HepG2 (cell line): ENCODE measurements around the gene EBPL. TPM values are rescaled to one million over a fixed set of nuclear protein-coding genes. Genes with fewer than 3 reads are reported as not detected.

Experiments
- ATAC-seq: fragments of 200-7000 bp; cut with Tn5 transposase; 3 replicates; pipeline ENCODE4 v1.9.1; 2020; ENCODE audit warnings: mild to moderate bottlenecking, moderate library complexity
- BruUV-seq: library from RNA; stranded (reverse); fragments of 400-500 nt; replicated peaks from 2 replicates; lab custom pipeline; 2021; lab: Mats Ljungman, UMichigan
- CTCF ChIA-PET: fragments of 300-600 bp; formaldehyde crosslinking; extraction: SDS; loops from one replicate; lab custom pipeline; 2021; ENCODE audit warnings: low total read pairs, inconsistent platforms, low intra/inter-chr PET ratio; lab: Yijun Ruan, JAX
- POLR2A ChIA-PET: fragments of 350-600 bp; sonication (Branson Sonifier 250); formaldehyde crosslinking; loops from one replicate; lab custom pipeline; 2020; ENCODE audit warnings: antibody characterized with exemption, inconsistent platforms; lab: Yijun Ruan, JAX
- DNase-seq: peaks from one replicate; pipeline ENCODE4 v3.0.0-alpha.2; 2015; ENCODE audit warnings: low spot score
- FAIRE-seq: peaks from 3 replicates; lab custom pipeline; 2011; peaks lifted over from hg19 to GRCh38; lab: Jason Lieb, UNC
- H2AFZ ChIP-seq: one replicate; pipeline ENCODE4 v1.6.1; 2011; ENCODE audit warnings: low read length, inconsistent platforms
- H3K27ac ChIP-seq: fragments of 300-600 bp; 3 replicates; pipeline ENCODE4 v1.8.0; 2011; ENCODE audit warnings: mixed run types, mild to moderate bottlenecking, mixed read lengths, low read length, inconsistent platforms; ENCODE audit not compliant: insufficient read depth; ENCODE audit errors: extremely low read length
- H3K27me3 ChIP-seq, 2 experiments: fragments of 200-600 bp in 1 of 2; 2 replicates in 1 of 2; 3 replicates in 1 of 2; pipeline versions ENCODE4 v1.6.0 to v1.8.0; 2011; ENCODE audit warnings: low read length in 2 of 2, mild to moderate bottlenecking in 2 of 2, moderate library complexity in 2 of 2, inconsistent platforms in 1 of 2; ENCODE audit not compliant: insufficient read depth in 2 of 2, control insufficient read depth in 1 of 2
- H3K36me3 ChIP-seq, 2 experiments: fragments of 200-600 bp in 1 of 2; replicated peaks in 1 of 2; 2 replicates in 1 of 2; 3 replicates in 1 of 2; pipeline versions ENCODE4 v1.5.1 to v1.8.0; 2011; ENCODE audit warnings: low read length in 2 of 2, inconsistent platforms in 1 of 2; ENCODE audit not compliant: insufficient read depth in 2 of 2, control insufficient read depth in 1 of 2
- H3K4me1 ChIP-seq: 2 replicates; pipeline ENCODE4 v1.5.1; 2012; ENCODE audit warnings: low read length, inconsistent platforms; ENCODE audit not compliant: insufficient read depth
- H3K4me2 ChIP-seq: 2 replicates; pipeline ENCODE4 v1.6.0; 2011; ENCODE audit warnings: low read depth, low read length, inconsistent platforms
- H3K4me3 ChIP-seq, 3 experiments: fragments of 200-600 bp in 1 of 3; sonication (generic), shearing (Covaris generic) in 1 of 3; replicated peaks in 1 of 3; 2 replicates each; pipeline ENCODE4 v1.5.1; 2011 to 2016; ENCODE audit warnings: low read length in 3 of 3, inconsistent platforms in 2 of 3, low read depth in 2 of 3, mild to moderate bottlenecking in 2 of 3, control low read depth in 1 of 3, mixed read lengths in 1 of 3; ENCODE audit not compliant: insufficient read depth in 1 of 3
- H3K79me2 ChIP-seq: one replicate; pipeline ENCODE4 v1.6.1; 2011; ENCODE audit warnings: low read length, inconsistent platforms; ENCODE audit not compliant: insufficient read depth
- H3K9ac ChIP-seq: 2 replicates; pipeline ENCODE4 v1.6.0; 2011; ENCODE audit warnings: mild to moderate bottlenecking, low read depth, low read length, inconsistent platforms; ENCODE audit not compliant: insufficient read depth
- H3K9me3 ChIP-seq: 2 replicates; pipeline ENCODE4 v1.5.1; 2012; ENCODE audit warnings: mild to moderate bottlenecking, low read length
- H4K20me1 ChIP-seq: 2 replicates; pipeline ENCODE4 v1.6.0; 2011; ENCODE audit warnings: inconsistent platforms, mild to moderate bottlenecking, low read length, moderate library complexity; ENCODE audit not compliant: insufficient read depth
- ATRX ChIP-seq: sonication (generic); formaldehyde crosslinking; IDR thresholded peaks from 2 replicates; pipeline ENCODE4 v1.4.0; 2020; ENCODE audit warnings: missing genetic modification reagents, borderline replicate concordance
- JUN ChIP-seq: sonication (generic); formaldehyde crosslinking; IDR thresholded peaks from 2 replicates; pipeline ENCODE4 v1.4.0; 2020; ENCODE audit warnings: mild to moderate bottlenecking, missing genetic modification reagents
- KDM4B ChIP-seq: sonication (generic); formaldehyde crosslinking; IDR thresholded peaks from 2 replicates; pipeline ENCODE4 v1.4.0; 2020; ENCODE audit warnings: missing genetic modification reagents
- PAWR ChIP-seq: sonication (generic); formaldehyde crosslinking; IDR thresholded peaks from 2 replicates; pipeline ENCODE4 v1.4.0; 2020; ENCODE audit warnings: missing genetic modification reagents, mild to moderate bottlenecking, borderline replicate concordance
- PAX8 ChIP-seq: sonication (generic); formaldehyde crosslinking; IDR thresholded peaks from 2 replicates; pipeline ENCODE4 v1.8.0; 2022; ENCODE audit warnings: mild to moderate bottlenecking, missing genetic modification reagents, borderline replicate concordance
- PRDM15 ChIP-seq: sonication (generic); formaldehyde crosslinking; IDR thresholded peaks from 2 replicates; pipeline ENCODE4 v1.4.0; 2020; ENCODE audit warnings: missing genetic modification reagents
- RARA ChIP-seq: IDR thresholded peaks from 2 replicates; pipeline ENCODE4 v1.6.1; 2016; ENCODE audit warnings: missing genetic modification reagents, missing compliant biosample characterization
- RNF2 ChIP-seq: fragments of 450-650 bp; conservative IDR thresholded peaks from 2 replicates; pipeline ENCODE4 v1.6.1; 2016; ENCODE audit warnings: low read depth
- ZBTB26 ChIP-seq: IDR thresholded peaks from 2 replicates; pipeline ENCODE4 v1.6.1; 2016; ENCODE audit warnings: missing compliant biosample characterization, missing genetic modification reagents, borderline replicate concordance
- ZFP90 ChIP-seq: sonication (generic); formaldehyde crosslinking; IDR thresholded peaks from 2 replicates; pipeline ENCODE4 v1.8.0; 2022; ENCODE audit warnings: missing genetic modification reagents, mild to moderate bottlenecking, inconsistent platforms, borderline replicate concordance
- ZNF30 ChIP-seq: sonication (generic); formaldehyde crosslinking; IDR thresholded peaks from 2 replicates; pipeline ENCODE4 v1.5.0; 2020; ENCODE audit warnings: mild to moderate bottlenecking, missing genetic modification reagents
- ZNF331 ChIP-seq: sonication (generic); formaldehyde crosslinking; IDR thresholded peaks from 2 replicates; pipeline ENCODE4 v1.4.0; 2020; ENCODE audit warnings: missing genetic modification reagents
- ZNF44 ChIP-seq: sonication (generic); formaldehyde crosslinking; IDR thresholded peaks from 2 replicates; pipeline ENCODE4 v1.5.1; 2020; ENCODE audit warnings: mild to moderate bottlenecking, missing genetic modification reagents
- ZNF546 ChIP-seq: sonication (generic); formaldehyde crosslinking; conservative IDR thresholded peaks from 2 replicates; pipeline ENCODE4 v1.8.1; 2023; ENCODE audit warnings: mild to moderate bottlenecking, missing genetic modification reagents
- ZNF580 ChIP-seq: IDR thresholded peaks from 2 replicates; pipeline ENCODE4 v1.6.1; 2016; ENCODE audit warnings: low read depth, borderline replicate concordance
- ZNF644 ChIP-seq: IDR thresholded peaks from 2 replicates; pipeline ENCODE4 v1.6.1; 2016; ENCODE audit warnings: low read depth
- ZNF773 ChIP-seq: sonication (generic); formaldehyde crosslinking; IDR thresholded peaks from 2 replicates; pipeline ENCODE4 v1.4.0; 2020; ENCODE audit warnings: missing genetic modification reagents, borderline replicate concordance
- WGBS: methylation state at CpG from one replicate; pipeline ENCODE4 v1.1.6; 2017; ENCODE audit warnings: low lambda C conversion rate; 5-methylcytosine and 5-hydroxymethylcytosine counted together
- in situ Hi-C: cut with HindIII; loops from 2 replicates; pipeline ENCODE4 v1.10.0; 2017; ENCODE audit warnings: low pct_unique_long_range_greater_than_20kb; ENCODE audit not compliant: extremely low pct_ligation_motif_present
- intact Hi-C: fragments of 100-400 bp; cut with micrococcal nuclease; formaldehyde crosslinking; loops from one replicate; pipeline ENCODE4 v1.10.0; 2022; ENCODE audit not compliant: unreplicated experiment
- polyA plus RNA-seq, 8 experiments: library from polyadenylated mRNA; depleted of rRNA in 3 of 8; stranded (reverse) in 7 of 8; unstranded in 1 of 8; fragments of >200 nt; fragmentation: Illumina TruSeq in 4 of 8; extraction: Trizol in 4 of 8; gene quantifications; 2 replicates each; pipeline versions ENCODE4 v1.2.1 to v1.2.3, GENCODE V29; 2011 to 2016; ENCODE audit warnings: low read depth in 4 of 8, missing spikeins in 1 of 8, mixed read lengths in 1 of 8; ENCODE audit not compliant: insufficient read depth in 1 of 8
- total RNA-seq, 5 experiments: library from RNA; depleted of rRNA; stranded (reverse); fragments of >200 nt; fragmentation: Illumina TruSeq; extraction: Trizol; gene quantifications; 2 replicates each; pipeline ENCODE4 v1.2.3, GENCODE V29; 2016; ENCODE audit warnings: low read depth in 1 of 5

The EBPL gene
- total and polyA plus RNA-seq, 2 of the 13 experiments (the other 11 are each of a cell fraction or from before 2014, with no cell fraction given), result 96.5 to 152 TPM

- Histone ChIP-seq H4K20me1 (peaks cover 17% of the 10 kb centered on the region), H3K9me3 (no peaks in the 10 kb centered on the region), H3K27ac (no peak overlapping the region), H3K27me3 (no peaks in the 10 kb centered on the region), H3K4me1 (peaks cover 12% of the 10 kb centered on the region), H3K79me2 (peaks cover 55% of the 10 kb centered on the region), H3K4me3 (no peak overlapping the region), H3K36me3 (peaks cover 5 to 29% of the 10 kb centered on the region in 2 experiments; a peak in 4 of 5 replicates), H2AFZ (no peak overlapping the region), H3K4me2 (no peak overlapping the region), H3K9ac (no peak overlapping the region)
- ChIA-PET POLR2A (interaction anchor here (1.1 kb wide), 1 partner anchor 10 kb away, joined by 3 read pairs; no protein-coding TSS in a partner anchor), CTCF (no interaction called here)
- FAIRE-seq (no peak), ATAC-seq (no peak), DNase-seq (no peak)
- no TSS peak for BruUV-seq
- in situ Hi-C loops, result no loop called here
- intact Hi-C loops, result no loop called here
- no peak for TF ChIP-seq JUN (CRISPR knock-in tag)
- no peak for TF ChIP-seq ZNF331 (CRISPR knock-in tag)
- no peak for TF ChIP-seq PAWR (CRISPR knock-in tag)
- no peak for TF ChIP-seq ZNF546 (CRISPR knock-in tag)
- no peak for TF ChIP-seq ZNF30
- TF ChIP-seq ZNF773 (CRISPR knock-in tag), result no peak
- no peak for TF ChIP-seq KDM4B (CRISPR knock-in tag)
- no peak for TF ChIP-seq RARA
- TF ChIP-seq ZBTB26, result no peak
- TF ChIP-seq ZNF644 (CRISPR knock-in tag), result no peak
- no peak for TF ChIP-seq ZNF580 (CRISPR knock-in tag)
- no peak for TF ChIP-seq ZFP90 (CRISPR knock-in tag)
- no peak for TF ChIP-seq PRDM15
- TF ChIP-seq ATRX (CRISPR knock-in tag), result no peak
- TF ChIP-seq RNF2, result no peak
- no peak for TF ChIP-seq PAX8
- TF ChIP-seq ZNF44 (CRISPR knock-in tag), result no peak
- WGBS, result 98% methylated on average over 4 of the region's 4 CpGs
Measured at GRCh38 chr13:49681842-49682435, 9.3 kb downstream of the EBPL start.
